ENCODE results near the gene RYR1. TPM values are rescaled to one million over a fixed set of nuclear protein-coding genes. Genes with fewer than 3 reads are reported as not detected.
"Not testable (repeated sequence)": the region's sequence is repeated elsewhere in the genome, so short reads cannot be mapped to it uniquely, and the experiment has no call there.

RYR1 gene
- total and polyA plus RNA-seq, 3 experiments from 2014 or later = 0.71 to 3.3 (median 1.4) TPM

- Mint-ChIP-seq H3K27me3 (no peaks in the 10 kb centered on the region), H3K36me3 (no peaks in the 10 kb centered on the region), H3K4me3 (peak overlapping the region; percentile 6 to 86 (median 72)), H3K27ac (peak overlapping the region; percentile 2 to 90 (median 62)), H3K9me3 (no peaks in the 10 kb centered on the region), H3K4me1 (peaks cover 47 to 73% (median 67%) of the 10 kb centered on the region in 3 donors)
- CTCF ChIA-PET = interaction anchor here (0.8 to 1.9 kb wide), 5 partner anchors 13 to 78 kb away, joined by 3 to 12 read pairs (median 3); partner anchors contain the start of gene EIF3K
- DNase-seq = peak in 2 of 5 donors; percentile 22 to 63
- no peak overlapping the region for H3K27ac ChIP-seq (ENCODE audit: low read depth, low read length)
- POLR2A ChIA-PET = interaction anchor here (0.7 to 0.8 kb wide), 5 partner anchors 14 to 302 kb away, joined by 3 to 6 read pairs (median 4); partner anchors contain the start of gene EIF3K
- H3K9me3 ChIP-seq (ENCODE audit: low read length) = no peaks in the 10 kb centered on the region
- H3K36me3 ChIP-seq (ENCODE audit: insufficient read depth, low read length) = no peaks in the 10 kb centered on the region
- H3K4me3 ChIP-seq (ENCODE audit: low read length) = no peak overlapping the region
- H3K27me3 ChIP-seq (ENCODE audit: insufficient read depth, low read length, poor library complexity, severe bottlenecking) = no peaks in the 10 kb centered on the region
- H3K4me1 ChIP-seq (ENCODE audit: insufficient read depth, low read length) = peaks cover 38% of the 10 kb centered on the region
These were observed 123.2 kb downstream of the RYR1 start for GRCh38 chr19:38556521-38557174.

DNA sequence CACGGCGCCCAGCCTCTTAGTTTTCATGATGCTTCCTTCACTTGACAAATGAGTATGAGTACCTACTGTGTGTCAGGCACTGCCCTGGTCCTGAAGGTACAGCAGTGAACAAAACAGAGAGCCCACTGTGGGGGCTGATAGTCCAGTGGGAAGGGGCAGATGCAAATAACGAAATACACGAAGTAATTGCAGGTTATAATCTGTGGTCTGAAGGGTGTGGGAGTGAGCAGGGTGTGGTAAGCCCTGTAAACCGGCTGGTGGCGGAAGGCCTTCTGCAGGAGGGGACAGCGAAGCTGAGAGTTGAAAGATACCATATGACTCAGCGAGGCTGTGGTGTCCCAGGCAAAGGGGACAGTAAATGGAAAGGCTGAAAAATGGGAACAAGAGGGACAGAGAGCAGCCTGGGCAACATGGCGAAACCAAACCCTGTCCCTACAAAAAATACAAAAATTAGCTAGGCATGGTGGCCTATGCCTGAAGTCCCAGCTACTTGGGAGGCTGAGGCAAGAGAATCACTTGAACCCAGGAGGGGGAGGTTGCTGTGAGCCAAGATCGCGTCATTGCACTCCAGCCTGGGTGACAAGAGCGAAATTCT lies 123.8 kb downstream of the RYR1 start:
- Mint-ChIP-seq H3K27ac (peak overlapping the region; percentile 2 to 90 (median 62)), H3K9me3 (no peaks in the 10 kb centered on the region), H3K4me1 (peaks cover 52 to 76% (median 71%) of the 10 kb centered on the region in 3 donors), H3K27me3 (no peaks in the 10 kb centered on the region), H3K36me3 (no peaks in the 10 kb centered on the region), H3K4me3 (peak overlapping the region; percentile 2 to 86 (median 72))
- H3K27ac ChIP-seq (ENCODE audit: low read depth, low read length) = peak overlapping the region; percentile 43
- peak in 4 of 5 donors; percentile 23 to 79 (median 37) for DNase-seq
- no peaks in the 10 kb centered on the region for H3K27me3 ChIP-seq (ENCODE audit: insufficient read depth, low read length, poor library complexity, severe bottlenecking)
- ChIA-PET CTCF (interaction anchor here (0.8 to 1.9 kb wide), 8 partner anchors 13 to 373 kb away, joined by 3 to 12 read pairs (median 3); partner anchors contain the start of genes EIF3K, MRPS12 and SARS2), POLR2A (interaction anchor here (0.6 to 0.8 kb wide), 4 partner anchors 60 to 320 kb away, joined by 3 to 5 read pairs (median 4); partner anchors contain the start of genes EIF3K and MAP4K1)
- H3K4me3 ChIP-seq (ENCODE audit: low read length) = no peak overlapping the region
- H3K36me3 ChIP-seq (ENCODE audit: insufficient read depth, low read length) = no peaks in the 10 kb centered on the region
- no peaks in the 10 kb centered on the region for H3K9me3 ChIP-seq (ENCODE audit: low read length)
- peaks cover 38% of the 10 kb centered on the region for H3K4me1 ChIP-seq (ENCODE audit: insufficient read depth, low read length)

DNA sequence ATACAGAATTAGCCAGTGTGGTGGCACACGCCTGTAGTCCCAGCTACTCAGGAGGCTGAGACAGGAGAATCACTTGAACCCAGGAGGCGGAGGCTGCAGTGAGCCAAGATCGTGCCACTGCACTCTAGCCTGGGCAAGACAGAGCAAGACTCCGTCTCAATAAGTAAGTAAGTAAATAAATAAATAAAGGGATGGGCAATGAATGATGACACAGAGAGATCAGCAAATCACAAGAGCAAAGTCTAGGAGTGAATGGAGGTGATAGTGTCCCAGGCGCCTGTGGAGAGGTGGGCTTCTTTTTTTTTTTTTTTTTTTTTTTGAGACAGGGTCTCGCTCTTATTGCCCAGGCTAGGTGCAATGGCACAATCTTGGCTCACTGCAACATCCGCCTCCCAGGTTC lies 125.4 kb downstream of the RYR1 start:
- ChIA-PET POLR2A (interaction anchor here (1.9 kb wide), 1 partner anchor 60 kb away, joined by 4 read pairs; the partner anchor contains the start of gene EIF3K), CTCF (interaction anchor here (0.7 kb wide), 1 partner anchor 61 kb away, joined by 3 read pairs; no protein-coding TSS in a partner anchor)
- peak overlapping the region in 5 of 7 donors; percentile 67 to 84 (median 77) for H3K4me3 Mint-ChIP-seq
- H3K4me3 ChIP-seq (ENCODE audit: low read length); H3K36me3 Mint-ChIP-seq; DNase-seq; H3K36me3 ChIP-seq (ENCODE audit: insufficient read depth, low read length); H3K27me3 Mint-ChIP-seq; H3K27me3 ChIP-seq (ENCODE audit: insufficient read depth, low read length, poor library complexity, severe bottlenecking); H3K27ac ChIP-seq (ENCODE audit: low read depth, low read length); H3K9me3 ChIP-seq (ENCODE audit: low read length); H3K9me3 Mint-ChIP-seq: not testable (repeated sequence)
- H3K27ac Mint-ChIP-seq = peak overlapping the region in 7 of 8 donors; percentile 44 to 91 (median 83)
- H3K4me1 Mint-ChIP-seq = peaks cover 55 to 82% (median 78%) of the 10 kb centered on the region in 3 donors
- H3K4me1 ChIP-seq (ENCODE audit: insufficient read depth, low read length) = peaks cover 35% of the 10 kb centered on the region

- CTCF ChIA-PET = interaction anchor here (0.7 to 1.1 kb wide), 2 partner anchors 60 to 157 kb away, joined by 3 to 4 read pairs; partner anchors contain the start of gene FAM98C
- Mint-ChIP-seq H3K4me1 (peaks cover 54 to 82% (median 74%) of the 10 kb centered on the region in 3 donors), H3K4me3 (peak overlapping the region; percentile 64 to 84 (median 77)), H3K9me3 (no peaks in the 10 kb centered on the region), H3K36me3 (no peaks in the 10 kb centered on the region), H3K27me3 (peaks cover 0 to 1% of the 10 kb centered on the region in 2 donors), H3K27ac (peak overlapping the region; percentile 73 to 92 (median 86))
- Histone ChIP-seq H3K4me3 (ENCODE audit: low read length) (peak overlapping the region; percentile 12), H3K4me1 (ENCODE audit: insufficient read depth, low read length) (peaks cover 31% of the 10 kb centered on the region), H3K27ac (ENCODE audit: low read depth, low read length) (no peak overlapping the region), H3K27me3 (ENCODE audit: insufficient read depth, low read length, poor library complexity, severe bottlenecking) (no peaks in the 10 kb centered on the region), H3K36me3 (ENCODE audit: insufficient read depth, low read length) (no peaks in the 10 kb centered on the region), H3K9me3 (ENCODE audit: low read length) (no peaks in the 10 kb centered on the region)
- POLR2A ChIA-PET = interaction anchor here (1.9 kb wide), 1 partner anchor 59 kb away, joined by 4 read pairs; the partner anchor contains the start of gene EIF3K
- DNase-seq = peak in 3 of 5 donors; percentile 35 to 79 (median 66)
These were observed 126.2 kb downstream of the RYR1 start for GRCh38 chr19:38559428-38560401.

DNA sequence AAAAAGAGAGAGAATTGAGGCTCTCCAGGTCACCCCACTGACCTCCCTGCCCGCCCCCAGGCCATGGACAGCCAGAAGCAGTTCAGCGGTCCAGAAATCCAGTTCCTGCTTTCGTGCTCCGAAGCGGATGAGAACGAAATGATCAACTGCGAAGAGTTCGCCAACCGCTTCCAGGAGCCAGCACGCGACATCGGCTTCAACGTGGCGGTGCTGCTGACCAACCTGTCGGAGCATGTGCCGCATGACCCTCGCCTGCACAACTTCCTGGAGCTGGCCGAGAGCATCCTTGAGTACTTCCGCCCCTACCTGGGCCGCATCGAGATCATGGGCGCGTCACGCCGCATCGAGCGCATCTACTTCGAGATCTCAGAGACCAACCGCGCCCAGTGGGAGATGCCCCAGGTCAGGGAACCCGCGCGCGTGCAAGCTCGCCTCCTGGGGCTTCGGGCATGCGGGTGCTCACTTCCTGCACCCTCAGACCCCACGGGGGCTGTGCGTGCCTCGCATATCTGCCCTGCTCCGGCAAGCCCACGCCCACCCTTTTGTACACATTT lies 127.6 kb downstream of the RYR1 start:
- H3K4me1 ChIP-seq (ENCODE audit: insufficient read depth, low read length) = peaks cover 31% of the 10 kb centered on the region
- H3K9me3 Mint-ChIP-seq = no peaks in the 10 kb centered on the region
- no peak overlapping the region for H3K27ac ChIP-seq (ENCODE audit: low read depth, low read length)
- H3K27me3 ChIP-seq (ENCODE audit: insufficient read depth, low read length, poor library complexity, severe bottlenecking) = no peaks in the 10 kb centered on the region
- no peak overlapping the region for H3K4me3 ChIP-seq (ENCODE audit: low read length)
- DNase-seq = no peak
- H3K4me1 Mint-ChIP-seq = peaks cover 51 to 79% (median 68%) of the 10 kb centered on the region in 3 donors
- H3K27me3 Mint-ChIP-seq = peaks cover 0 to 3% of the 10 kb centered on the region in 2 donors
- H3K36me3 ChIP-seq (ENCODE audit: insufficient read depth, low read length) = no peaks in the 10 kb centered on the region
- no peaks in the 10 kb centered on the region for H3K36me3 Mint-ChIP-seq
- ChIA-PET CTCF (interaction anchor here (1.2 to 1.4 kb wide), 2 partner anchors 18 to 73 kb away, joined by 4 read pairs; no protein-coding TSS in a partner anchor), POLR2A (interaction anchor here (0.6 kb wide), 2 partner anchors 57 to 87 kb away, joined by 3 read pairs; no protein-coding TSS in a partner anchor)
- peak overlapping the region in 3 of 7 donors; percentile 40 to 79 (median 63) for H3K4me3 Mint-ChIP-seq
- H3K27ac Mint-ChIP-seq = peak overlapping the region in 3 of 8 donors; percentile 61 to 90 (median 73)
- no peaks in the 10 kb centered on the region for H3K9me3 ChIP-seq (ENCODE audit: low read length)

DNA sequence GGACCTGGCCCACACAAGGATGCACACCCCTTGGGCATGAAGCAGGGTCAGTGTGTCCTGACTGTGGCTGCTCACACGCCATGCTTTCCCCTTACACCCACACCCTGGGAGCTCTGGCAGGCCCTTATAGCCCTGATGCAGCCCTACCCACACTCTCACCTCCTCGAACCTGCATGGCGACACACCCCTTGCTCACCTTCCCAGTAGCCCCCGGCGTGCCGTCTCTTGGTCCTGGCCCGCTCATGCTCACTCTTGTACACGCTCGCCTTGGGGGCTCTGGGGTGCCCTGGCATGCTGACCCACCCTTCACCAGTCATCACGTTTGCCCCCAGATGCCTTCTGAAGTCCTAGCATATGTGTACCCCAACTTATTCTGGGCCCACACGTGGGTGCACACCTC lies 128.2 kb downstream of the RYR1 start:
- H3K27ac Mint-ChIP-seq = peak overlapping the region in 7 of 8 donors; percentile 0 to 94 (median 70)
- no peak for DNase-seq
- no peaks in the 10 kb centered on the region for H3K9me3 Mint-ChIP-seq
- POLR2A ChIA-PET = no interaction called here
- CTCF ChIA-PET = interaction anchor here (1.2 to 1.4 kb wide), 2 partner anchors 17 to 73 kb away, joined by 4 read pairs; no protein-coding TSS in a partner anchor
- H3K27me3 ChIP-seq (ENCODE audit: insufficient read depth, low read length, poor library complexity, severe bottlenecking) = no peaks in the 10 kb centered on the region
- H3K36me3 Mint-ChIP-seq = no peaks in the 10 kb centered on the region
- H3K4me1 ChIP-seq (ENCODE audit: insufficient read depth, low read length) = peaks cover 26% of the 10 kb centered on the region
- H3K36me3 ChIP-seq (ENCODE audit: insufficient read depth, low read length) = no peaks in the 10 kb centered on the region
- no peak overlapping the region for H3K4me3 ChIP-seq (ENCODE audit: low read length)
- peak overlapping the region; percentile 40 to 79 (median 62) for H3K4me3 Mint-ChIP-seq
- H3K9me3 ChIP-seq (ENCODE audit: low read length) = no peaks in the 10 kb centered on the region
- peaks cover 49 to 77% (median 65%) of the 10 kb centered on the region in 3 donors for H3K4me1 Mint-ChIP-seq
- H3K27ac ChIP-seq (ENCODE audit: low read depth, low read length) = no peak overlapping the region
- peaks cover 0 to 3% of the 10 kb centered on the region in 2 donors for H3K27me3 Mint-ChIP-seq

GRCh38 chr19:38562096-38562495 lies 128.6 kb downstream of the RYR1 start:
- H3K4me3 ChIP-seq (ENCODE audit: low read length) = no peak overlapping the region
- H3K36me3 ChIP-seq (ENCODE audit: insufficient read depth, low read length) = no peaks in the 10 kb centered on the region
- peak overlapping the region in 7 of 8 donors; percentile 0 to 90 (median 73) for H3K27ac Mint-ChIP-seq
- ChIA-PET POLR2A (no interaction called here), CTCF (interaction anchor here (1.2 to 1.4 kb wide), 2 partner anchors 17 to 72 kb away, joined by 4 read pairs; no protein-coding TSS in a partner anchor)
- H3K27me3 ChIP-seq (ENCODE audit: insufficient read depth, low read length, poor library complexity, severe bottlenecking) = no peaks in the 10 kb centered on the region
- no peaks in the 10 kb centered on the region for H3K36me3 Mint-ChIP-seq
- peaks cover 21% of the 10 kb centered on the region for H3K4me1 ChIP-seq (ENCODE audit: insufficient read depth, low read length)
- H3K9me3 ChIP-seq (ENCODE audit: low read length) = no peaks in the 10 kb centered on the region
- peak overlapping the region in 6 of 7 donors; percentile 52 to 79 (median 62) for H3K4me3 Mint-ChIP-seq
- H3K27me3 Mint-ChIP-seq = peaks cover 0 to 3% of the 10 kb centered on the region in 2 donors
- no peak for DNase-seq
- no peaks in the 10 kb centered on the region for H3K9me3 Mint-ChIP-seq
- peaks cover 45 to 73% (median 61%) of the 10 kb centered on the region in 3 donors for H3K4me1 Mint-ChIP-seq
- no peak overlapping the region for H3K27ac ChIP-seq (ENCODE audit: low read depth, low read length)

Data from CD8-positive, alpha-beta memory T cell (primary cell).